OCI-LY1 (cell line): ENCODE results near the gene CMTM5.

ENCODE experiments used
- H2AFZ ChIP-seq: fragments of 200-600 bp; sonication (generic), shearing (Covaris generic); 2 replicates; pipeline ENCODE4 v1.6.0; 2014; ENCODE audit warnings: antibody characterized with exemption, mild to moderate bottlenecking, low read length
- H3F3A ChIP-seq: fragments of 200-600 bp; sonication (generic), shearing (Covaris generic); 2 replicates; pipeline ENCODE4 v1.6.0; 2014; ENCODE audit warnings: mild to moderate bottlenecking, antibody characterized with exemption, low read length, moderate library complexity; ENCODE audit not compliant: insufficient read depth
- H3K27ac ChIP-seq: fragments of 200-600 bp; sonication (generic); 2 replicates; pipeline ENCODE4 v1.5.1; 2014; ENCODE audit warnings: low read length, mixed run types, mild to moderate bottlenecking, low read depth; ENCODE audit not compliant: poor library complexity, severe bottlenecking
- H3K27me3 ChIP-seq: fragments of 200-600 bp; sonication (generic); 2 replicates; pipeline ENCODE4 v1.6.0; 2014; ENCODE audit warnings: antibody characterized with exemption, mild to moderate bottlenecking, low read length, moderate library complexity; ENCODE audit not compliant: insufficient read depth
- H3K36me3 ChIP-seq: fragments of 200-600 bp; sonication (generic); 2 replicates; pipeline ENCODE4 v1.6.1; 2014; ENCODE audit warnings: mild to moderate bottlenecking, antibody characterized with exemption, low read length, moderate library complexity, mixed read lengths; ENCODE audit not compliant: insufficient read depth
- H3K4me1 ChIP-seq: fragments of 200-600 bp; sonication (generic); 2 replicates; pipeline ENCODE4 v1.5.1; 2014; ENCODE audit warnings: mild to moderate bottlenecking, low read length, moderate library complexity; ENCODE audit not compliant: insufficient read depth, severe bottlenecking
- H3K4me2 ChIP-seq: fragments of 200-600 bp; sonication (generic), shearing (Covaris generic); 2 replicates; pipeline ENCODE4 v1.6.1; 2014; ENCODE audit warnings: low read length
- H3K4me3 ChIP-seq: fragments of 200-600 bp; sonication (generic); 2 replicates; pipeline ENCODE4 v1.5.1; 2014; ENCODE audit warnings: low read length, low read depth, mild to moderate bottlenecking, mixed read lengths; ENCODE audit not compliant: poor library complexity, severe bottlenecking
- H3K79me2 ChIP-seq: fragments of 200-600 bp; shearing (Covaris generic); 2 replicates; pipeline ENCODE4 v1.6.1; 2016; ENCODE audit warnings: mixed run types, low read length, mixed read lengths; ENCODE audit not compliant: insufficient read depth
- H3K9ac ChIP-seq: fragments of 200-600 bp; sonication (generic), shearing (Covaris generic); 2 replicates; pipeline ENCODE4 v1.6.1; 2014; ENCODE audit warnings: mild to moderate bottlenecking, low read length, mixed read lengths
- H3K9me2 ChIP-seq: fragments of 200-600 bp; sonication (generic), shearing (Covaris generic); 2 replicates; pipeline ENCODE4 v1.6.1; 2014; ENCODE audit warnings: low read depth, mild to moderate bottlenecking, low read length, mixed read lengths
- H3K9me3 ChIP-seq: fragments of 200-600 bp; shearing (Covaris generic); 2 replicates; pipeline ENCODE4 v1.6.1; 2014; ENCODE audit warnings: low read length, mixed read lengths
- H4K20me1 ChIP-seq: fragments of 200-600 bp; sonication (generic), shearing (Covaris generic); 2 replicates; pipeline ENCODE4 v1.6.0; 2016; ENCODE audit warnings: mild to moderate bottlenecking, low read length; ENCODE audit not compliant: insufficient read depth
- CTCF ChIP-seq: fragments of 200-600 bp; sonication (generic), shearing (Covaris generic); IDR thresholded peaks from 2 replicates; pipeline ENCODE4 v1.5.1; 2017; ENCODE audit warnings: mild to moderate bottlenecking, antibody characterized with exemption, low read length, moderate library complexity, mixed read lengths
- EZH2 ChIP-seq: fragments of 200-600 bp; sonication (generic), shearing (Covaris generic); IDR thresholded peaks from 2 replicates; pipeline ENCODE4 v1.8.0; 2017; ENCODE audit warnings: borderline replicate concordance, mixed run types, mild to moderate bottlenecking, antibody characterized with exemption, low read length, moderate library complexity, mixed read lengths

CMTM5 gene

DNA sequence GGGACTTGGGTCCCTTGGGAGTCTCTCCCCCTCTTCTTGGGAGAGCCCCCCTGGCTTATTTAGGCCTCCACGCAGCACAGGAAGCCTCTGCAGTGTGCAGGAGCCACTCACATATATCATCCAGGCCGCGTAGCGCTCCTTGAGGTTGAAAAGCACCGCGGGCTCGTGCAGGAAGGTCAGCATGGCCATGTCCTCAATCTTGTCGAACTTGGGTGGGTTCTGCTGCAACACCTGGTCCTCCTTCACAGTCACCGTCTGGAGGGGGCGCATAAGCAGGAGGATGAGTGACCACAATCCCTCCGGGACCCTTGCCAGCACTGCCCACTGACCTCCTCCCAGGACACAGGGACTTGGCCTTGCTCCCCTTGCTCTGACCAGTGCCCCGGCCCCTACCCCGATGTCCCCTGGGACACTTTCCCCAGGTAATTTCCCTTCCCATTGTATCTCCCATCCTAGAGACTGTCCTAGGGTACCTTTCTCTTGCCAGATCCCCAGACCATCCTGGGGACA lies 28.7 kb downstream of the CMTM5 start:
- no peaks in the 10 kb centered on the region for H3K9me3 ChIP-seq
- H3K9me2 ChIP-seq: no peaks in the 10 kb centered on the region
- no peaks in the 10 kb centered on the region for H3K4me1 ChIP-seq
- H3K9ac ChIP-seq: no peak overlapping the region
- TF ChIP-seq EZH2 (no peak), CTCF (no peak)
- H3K27me3 ChIP-seq: peaks cover 6% of the 10 kb centered on the region; the same call in 1 of the 2 replicates
- H4K20me1 ChIP-seq: no peaks in the 10 kb centered on the region
- H3K27ac ChIP-seq: no peak overlapping the region
- no peaks in the 10 kb centered on the region for H3K79me2 ChIP-seq
- H3K36me3 ChIP-seq: no peaks in the 10 kb centered on the region
- H3K4me3 ChIP-seq: no peak overlapping the region
- H2AFZ ChIP-seq: no peak overlapping the region
- no peak overlapping the region for H3K4me2 ChIP-seq
- no peaks in the 10 kb centered on the region for H3F3A ChIP-seq

DNA sequence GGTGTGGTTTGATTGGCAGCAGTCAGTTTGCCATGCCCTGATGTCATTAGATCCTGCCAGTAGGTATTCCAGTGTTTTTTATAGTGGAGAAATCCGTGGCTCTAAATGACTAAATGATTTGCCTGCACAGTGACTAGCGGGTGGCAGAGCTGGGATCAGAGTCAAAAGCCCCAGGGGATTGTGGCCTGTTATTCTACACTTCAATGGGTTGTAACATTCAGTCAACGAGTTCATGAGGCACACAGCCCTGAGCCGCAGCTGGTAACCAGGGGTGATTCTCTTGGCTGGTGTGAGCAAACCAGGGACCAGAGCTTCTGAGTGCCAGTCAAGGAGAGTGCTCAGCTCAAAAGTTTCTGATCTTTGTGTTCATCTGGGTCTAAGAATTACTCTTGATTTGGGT lies 29.4 kb downstream of the CMTM5 start:
- no peaks in the 10 kb centered on the region for H4K20me1 ChIP-seq
- no peaks in the 10 kb centered on the region for H3K9me2 ChIP-seq
- H3K4me2 ChIP-seq: no peak overlapping the region
- no peak overlapping the region for H3K9ac ChIP-seq
- H3F3A ChIP-seq: no peaks in the 10 kb centered on the region
- no peaks in the 10 kb centered on the region for H3K4me1 ChIP-seq
- H3K4me3 ChIP-seq: no peak overlapping the region
- no peak overlapping the region for H2AFZ ChIP-seq
- H3K79me2 ChIP-seq: no peaks in the 10 kb centered on the region
- peaks cover 6% of the 10 kb centered on the region; the same call in 1 of the 2 replicates for H3K27me3 ChIP-seq
- H3K27ac ChIP-seq: no peak overlapping the region
- no peaks in the 10 kb centered on the region for H3K9me3 ChIP-seq
- H3K36me3 ChIP-seq: no peaks in the 10 kb centered on the region
- TF ChIP-seq CTCF: no peak
- TF ChIP-seq EZH2: no peak

GRCh38 chr14:23406725-23407355 lies 30.0 kb downstream of the CMTM5 start:
- TF ChIP-seq EZH2 (no peak), CTCF (no peak)
- Histone ChIP-seq H3K36me3 (no peaks in the 10 kb centered on the region), H3K9ac (no peak overlapping the region), H3K4me1 (no peaks in the 10 kb centered on the region), H3K79me2 (no peaks in the 10 kb centered on the region), H3K9me3 (no peaks in the 10 kb centered on the region), H3K4me2 (no peak overlapping the region), H4K20me1 (no peaks in the 10 kb centered on the region), H3F3A (no peaks in the 10 kb centered on the region), H3K9me2 (no peaks in the 10 kb centered on the region), H3K27ac (no peak overlapping the region), H2AFZ (no peak overlapping the region), H3K27me3 (peaks cover 7% of the 10 kb centered on the region; the same call in 1 of the 2 replicates), H3K4me3 (no peak overlapping the region)
